GM21786 (cell line): Measurements from ENCODE around the gene NCBP3.
"Not testable (repeated sequence)": the region's sequence is repeated elsewhere in the genome, so short reads cannot be mapped to it uniquely, and the experiment has no call there.

Source experiments
- ATAC-seq: cut with Tn5 transposase; IDR thresholded peaks from one replicate; pipeline ENCODE4 v1.9.1; 2021; ENCODE audit not compliant: unreplicated experiment

NCBP3 gene

GRCh38 chr17:3882276-3882675 is 36.2 kb upstream of the NCBP3 start:
- no peak for ATAC-seq

- no peak for ATAC-seq
These were observed 34.9 kb upstream of the NCBP3 start for GRCh38 chr17:3880983-3881382.

- no peak for ATAC-seq
These were observed 33.8 kb upstream of the NCBP3 start for GRCh38 chr17:3879591-3880417.

GRCh38 chr17:3879186-3879585 is 33.1 kb upstream of the NCBP3 start:
- ATAC-seq, result no peak

GRCh38 chr17:3877220-3877619 is 31.2 kb upstream of the NCBP3 start:
- no peak for ATAC-seq

GRCh38 chr17:3875317-3875716 is 29.3 kb upstream of the NCBP3 start:
- no peak for ATAC-seq

- no peak for ATAC-seq
These were observed 27.8 kb upstream of the NCBP3 start for GRCh38 chr17:3873862-3874261.

- no peak for ATAC-seq
These were observed 24.8 kb upstream of the NCBP3 start for GRCh38 chr17:3870871-3871306.

GRCh38 chr17:3867606-3868005 is 21.6 kb upstream of the NCBP3 start:
- ATAC-seq, result no peak

- no peak for ATAC-seq
These were observed 21.1 kb upstream of the NCBP3 start for GRCh38 chr17:3867106-3867505.

- ATAC-seq, result no peak
These were observed 20.2 kb upstream of the NCBP3 start for GRCh38 chr17:3866276-3866675.

GRCh38 chr17:3865176-3865575 is 19.1 kb upstream of the NCBP3 start:
- ATAC-seq, result no peak

GRCh38 chr17:3864534-3864933 is 18.5 kb upstream of the NCBP3 start:
- ATAC-seq, result no peak

- no peak for ATAC-seq
These were observed 16.0 kb upstream of the NCBP3 start for GRCh38 chr17:3861761-3862681.

- no peak for ATAC-seq
These were observed 15.1 kb upstream of the NCBP3 start for GRCh38 chr17:3860939-3861700.

- ATAC-seq, result no peak
These were observed 13.9 kb upstream of the NCBP3 start for GRCh38 chr17:3859940-3860339.

GRCh38 chr17:3857261-3858105 is 11.4 kb upstream of the NCBP3 start:
- ATAC-seq, result no peak

GRCh38 chr17:3854204-3854603 is 8.2 kb upstream of the NCBP3 start:
- not testable (repeated sequence) for ATAC-seq

- ATAC-seq, result no peak
These were observed 6.5 kb upstream of the NCBP3 start for GRCh38 chr17:3852561-3852960.

- no peak for ATAC-seq
These were observed 5.5 kb upstream of the NCBP3 start for GRCh38 chr17:3851461-3852100.
